PC-3 (cell line): ENCODE measurements around the gene RPL39L. TPM values are rescaled to one million over a fixed set of nuclear protein-coding genes. Genes with fewer than 3 reads are reported as not detected.

Source experiments
- ATAC-seq: fragments of 200-7000 bp; cut with Tn5 transposase; 2 replicates; pipeline ENCODE4 v1.9.1; 2020; ENCODE audit warnings: mild to moderate bottlenecking, moderate library complexity
- BruUV-seq: library from RNA; stranded (reverse); fragments of 400-500 nt; replicated peaks from 2 replicates; lab custom pipeline; 2021; lab: Mats Ljungman, UMichigan
- CTCF ChIA-PET: fragments of 300-600 bp; sonication (Branson Sonifier 250); formaldehyde crosslinking; loops from one replicate; lab custom pipeline; 2022; ENCODE audit warnings: antibody characterized with exemption; lab: Charles Lee
- POLR2A ChIA-PET: fragments of 300-600 bp; sonication (Branson Sonifier 250); formaldehyde crosslinking; loops from one replicate; lab custom pipeline; 2022; ENCODE audit warnings: antibody characterized with exemption; ENCODE audit not compliant: unreplicated experiment; lab: Charles Lee
- DNase-seq: peaks from one replicate; pipeline ENCODE4 v3.0.0-alpha.2; 2015
- H2AFZ ChIP-seq: fragments of 300-600 bp; sonication (generic); 2 replicates; pipeline ENCODE4 v1.6.0; 2016; ENCODE audit warnings: antibody characterized with exemption, low read length
- H3F3A ChIP-seq: fragments of 300-600 bp; sonication (generic); one replicate; pipeline ENCODE4 v1.6.0; 2017; ENCODE audit warnings: antibody characterized with exemption, low read length, control low read depth, mild to moderate bottlenecking; ENCODE audit not compliant: unreplicated experiment
- H3K27ac ChIP-seq: fragments of 300-600 bp; sonication (generic); 2 replicates; pipeline ENCODE4 v1.5.1; 2016; ENCODE audit warnings: mild to moderate bottlenecking, low read length
- H3K27me3 ChIP-seq: fragments of 300-600 bp; sonication (generic); 2 replicates; pipeline ENCODE4 v1.6.1; 2016; ENCODE audit warnings: low read length, mixed read lengths
- H3K36me3 ChIP-seq: fragments of 300-600 bp; sonication (generic); 2 replicates; pipeline ENCODE4 v1.6.1; 2016; ENCODE audit warnings: low read depth, mixed run types, low read length, mixed read lengths
- H3K4me1 ChIP-seq: fragments of 300-600 bp; sonication (generic); 2 replicates; pipeline ENCODE4 v1.5.1; 2016; ENCODE audit warnings: low read length; ENCODE audit not compliant: insufficient read depth
- H3K4me2 ChIP-seq: fragments of 300-600 bp; sonication (generic); 2 replicates; pipeline ENCODE4 v1.6.0; 2016; ENCODE audit warnings: low read length
- H3K4me3 ChIP-seq: fragments of 300-600 bp; sonication (generic); 2 replicates; pipeline ENCODE4 v1.5.1; 2016; ENCODE audit warnings: mild to moderate bottlenecking, low read length, mixed read lengths
- H3K79me2 ChIP-seq: fragments of 300-600 bp; sonication (generic); 2 replicates; pipeline ENCODE4 v1.6.1; 2017; ENCODE audit warnings: low read length, mixed read lengths
- H3K9ac ChIP-seq: fragments of 300-600 bp; sonication (generic); 2 replicates; pipeline ENCODE4 v1.6.0; 2016; ENCODE audit warnings: mild to moderate bottlenecking, low read length
- H3K9me2 ChIP-seq: fragments of 300-600 bp; sonication (generic); replicated peaks from 2 replicates; pipeline ENCODE4 v1.6.1; 2016; ENCODE audit warnings: mixed run types, low read length, mixed read lengths
- H3K9me3 ChIP-seq: fragments of 300-600 bp; sonication (generic); 2 replicates; pipeline ENCODE4 v1.6.1; 2016; ENCODE audit warnings: low read length, mixed read lengths
- H4K20me1 ChIP-seq: fragments of 300-600 bp; sonication (generic); 2 replicates; pipeline ENCODE4 v1.6.1; 2016; ENCODE audit warnings: low read length, mixed read lengths
- CTCF ChIP-seq: fragments of 300-600 bp; sonication (generic); conservative IDR thresholded peaks from 2 replicates; pipeline ENCODE4 v1.5.1; 2017; ENCODE audit warnings: antibody characterized with exemption, low read depth, mild to moderate bottlenecking, low read length
- EZH2 ChIP-seq: fragments of 300-600 bp; sonication (generic); IDR thresholded peaks from one replicate; pipeline ENCODE4 v1.6.1; 2017; ENCODE audit warnings: antibody characterized with exemption, mild to moderate bottlenecking, low read length; ENCODE audit not compliant: unreplicated experiment
- EZH2phosphoT487 ChIP-seq: fragments of 300-600 bp; sonication (generic); IDR thresholded peaks from 2 replicates; pipeline ENCODE4 v1.6.1; 2018; ENCODE audit warnings: mild to moderate bottlenecking, antibody characterized with exemption, low read length, borderline replicate concordance
- intact Hi-C: fragments of 100-400 bp; cut with micrococcal nuclease; formaldehyde crosslinking; loops from 2 replicates; pipeline ENCODE4 v1.9.0; 2023
- total RNA-seq: library from RNA; depleted of rRNA; stranded (reverse); fragments of >200 nt; gene quantifications from 2 replicates; pipeline ENCODE4 v1.2.3, GENCODE V29; 2014

The RPL39L gene
- total RNA-seq, 1 experiment from 2014 or later = 175 TPM

DNA sequence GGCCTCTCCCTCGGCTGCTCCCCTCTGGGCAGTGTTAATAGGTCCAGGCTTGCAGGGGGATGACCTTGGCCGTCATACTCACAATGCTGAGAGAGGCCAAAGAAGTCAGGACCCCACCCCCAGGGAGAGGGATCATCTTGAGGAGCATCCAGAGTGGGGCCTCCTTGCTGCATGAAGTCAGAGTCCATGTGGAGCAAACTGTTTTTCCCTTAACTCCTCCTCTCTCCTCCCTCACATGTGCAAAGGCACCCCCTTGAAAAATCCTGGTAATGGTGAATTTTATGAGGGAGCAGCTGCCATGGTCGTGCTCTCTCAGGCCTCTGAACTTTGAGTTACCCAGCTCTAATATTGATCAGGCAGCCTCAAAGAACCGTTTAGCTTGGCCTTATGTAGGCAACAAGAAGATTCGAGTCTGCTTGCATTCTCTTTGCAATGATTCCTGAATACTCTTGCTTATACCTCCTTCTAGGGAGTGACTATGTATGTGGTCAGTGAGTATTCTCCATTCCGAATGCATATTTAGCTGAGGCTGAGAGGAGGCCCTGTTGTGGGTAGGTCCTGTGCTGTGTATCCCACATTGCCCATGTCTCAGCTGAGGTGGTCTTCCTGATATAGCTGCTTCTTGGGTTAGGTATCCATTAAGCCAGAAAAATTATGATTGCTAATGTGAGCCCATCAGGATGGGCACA, 23.1 kb upstream of the RPL39L start:
- no peaks in the 10 kb centered on the region for H3K4me1 ChIP-seq
- H3F3A ChIP-seq = no peaks in the 10 kb centered on the region
- H3K27me3 ChIP-seq = 0 out of 2 replicates have a peak, but pooled peaks cover 3% of the 10 kb centered on the region
- no peaks in the 10 kb centered on the region for H3K79me2 ChIP-seq
- no peak overlapping the region for H3K4me2 ChIP-seq
- H3K4me3 ChIP-seq = no peak overlapping the region
- CTCF ChIA-PET = no interaction called here
- H4K20me1 ChIP-seq = no peaks in the 10 kb centered on the region
- no peaks in the 10 kb centered on the region for H3K9me3 ChIP-seq
- no peak overlapping the region for H3K27ac ChIP-seq
- DNase-seq (no peak), ATAC-seq (no peak)
- TF ChIP-seq EZH2phosphoT487 = no peak
- TF ChIP-seq EZH2 = no peak
- TF ChIP-seq CTCF = no peak
- H2AFZ ChIP-seq = no peak overlapping the region; the same call in 1 of the 2 replicates
- POLR2A ChIA-PET = no interaction called here
- intact Hi-C loops = loop anchor here (10.0 kb wide), 1 partner anchor 1178 kb away; no protein-coding TSS in a partner anchor
- H3K9me2 ChIP-seq = no peaks in the 10 kb centered on the region
- no peak overlapping the region for H3K9ac ChIP-seq
- H3K36me3 ChIP-seq = no peaks in the 10 kb centered on the region
- BruUV-seq = no TSS peak

DNA sequence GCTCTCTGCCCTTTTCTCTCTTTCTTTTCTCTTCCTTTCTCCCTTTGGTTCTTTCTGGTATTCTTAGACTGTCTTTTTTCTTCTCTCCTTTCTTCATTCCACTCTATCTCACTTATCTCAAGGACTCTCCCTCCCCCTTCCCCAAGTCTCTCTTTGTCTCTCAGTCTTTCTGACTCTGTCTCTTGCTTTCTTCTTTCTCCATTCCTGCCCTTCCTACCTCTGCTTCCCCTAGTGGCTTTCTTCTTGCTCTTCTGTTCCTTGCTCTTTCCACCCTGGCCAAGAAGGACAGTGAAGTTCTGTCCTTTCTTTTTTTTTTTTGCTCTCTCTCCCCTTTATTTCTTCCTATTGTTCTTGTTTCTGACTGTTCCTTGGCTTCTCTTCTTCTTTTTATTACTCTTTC, 22.3 kb upstream of the RPL39L start:
- Histone ChIP-seq H3K9me3 (no peaks in the 10 kb centered on the region), H3K4me3 (no peak overlapping the region), H3F3A (no peaks in the 10 kb centered on the region), H3K79me2 (no peaks in the 10 kb centered on the region), H3K9ac (no peak overlapping the region), H3K9me2 (no peaks in the 10 kb centered on the region), H2AFZ (no peak overlapping the region), H3K27ac (no peak overlapping the region), H3K27me3 (0 out of 2 replicates have a peak, but pooled peaks cover 3% of the 10 kb centered on the region), H3K4me1 (no peaks in the 10 kb centered on the region), H3K4me2 (no peak overlapping the region), H3K36me3 (no peaks in the 10 kb centered on the region), H4K20me1 (no peaks in the 10 kb centered on the region)
- TF ChIP-seq CTCF (no peak), EZH2phosphoT487 (no peak), EZH2 (no peak)
- BruUV-seq = no TSS peak
- POLR2A ChIA-PET = no interaction called here
- no peak for ATAC-seq
- no peak for DNase-seq
- intact Hi-C loops = loop anchor here (10.0 kb wide), 1 partner anchor 1177 kb away; no protein-coding TSS in a partner anchor
- CTCF ChIA-PET = interaction anchor here (1.2 kb wide), 1 partner anchor 48 kb away, joined by 4 read pairs; no protein-coding TSS in a partner anchor

GRCh38 chr3:187150599-187150998, 11.3 kb upstream of the RPL39L start:
- H4K20me1 ChIP-seq = no peaks in the 10 kb centered on the region
- peak; percentile 51; the same call in 1 of the 2 replicates for TF ChIP-seq CTCF
- no peak for TF ChIP-seq EZH2
- no peak for TF ChIP-seq EZH2phosphoT487
- H3K4me3 ChIP-seq = no peak overlapping the region
- no peaks in the 10 kb centered on the region for H3K79me2 ChIP-seq
- no peak for ATAC-seq
- no TSS peak for BruUV-seq
- 0 out of 2 replicates have a peak, but pooled peaks cover 1% of the 10 kb centered on the region for H3K9me3 ChIP-seq
- no peaks in the 10 kb centered on the region for H3K36me3 ChIP-seq
- no peak overlapping the region for H3K9ac ChIP-seq
- CTCF ChIA-PET = interaction anchor here (0.7 to 1.0 kb wide), 2 partner anchors 15 to 37 kb away, joined by 3 to 4 read pairs; no protein-coding TSS in a partner anchor
- H3K27me3 ChIP-seq = no peaks in the 10 kb centered on the region
- no peak overlapping the region for H3K27ac ChIP-seq
- peak; percentile 24 for DNase-seq
- H3K4me2 ChIP-seq = no peak overlapping the region
- H3F3A ChIP-seq = no peaks in the 10 kb centered on the region
- no peak overlapping the region for H2AFZ ChIP-seq
- no peaks in the 10 kb centered on the region for H3K4me1 ChIP-seq
- intact Hi-C loops = no loop called here
- no peaks in the 10 kb centered on the region for H3K9me2 ChIP-seq
- POLR2A ChIA-PET = no interaction called here
